ENCODE data around the gene RLBP1.

The RLBP1 gene

GRCh38 chr15:89178307-89178977 is 42.9 kb downstream of the RLBP1 start:
- DNase-seq (ENCODE audit: low spot score): no peak

- peak; percentile 78 for DNase-seq (ENCODE audit: low spot score)
These were observed 43.6 kb downstream of the RLBP1 start for GRCh38 chr15:89177633-89178306.

GRCh38 chr15:89177116-89177515 is 44.3 kb downstream of the RLBP1 start:
- no peak for DNase-seq (ENCODE audit: low spot score)

- DNase-seq (ENCODE audit: low spot score): no peak
These were observed 45.7 kb downstream of the RLBP1 start for GRCh38 chr15:89175617-89176191.

- DNase-seq (ENCODE audit: low spot score): no peak
These were observed 46.9 kb downstream of the RLBP1 start for GRCh38 chr15:89174476-89174875.

- DNase-seq (ENCODE audit: low spot score): no peak
These were observed 48.5 kb downstream of the RLBP1 start for GRCh38 chr15:89172921-89173320.

GRCh38 chr15:89171136-89172072 is 50.0 kb downstream of the RLBP1 start:
- peak; percentile 46 for DNase-seq (ENCODE audit: low spot score)

- DNase-seq (ENCODE audit: low spot score): no peak
These were observed 51.0 kb downstream of the RLBP1 start for GRCh38 chr15:89170364-89170763.

GRCh38 chr15:89168316-89168833 is 53.0 kb downstream of the RLBP1 start:
- no peak for DNase-seq (ENCODE audit: low spot score)

GRCh38 chr15:89167267-89168176 is 53.9 kb downstream of the RLBP1 start:
- no peak for DNase-seq (ENCODE audit: low spot score)

GRCh38 chr15:89165677-89166076 is 55.7 kb downstream of the RLBP1 start:
- DNase-seq (ENCODE audit: low spot score): no peak

- no peak for DNase-seq (ENCODE audit: low spot score)
These were observed 56.6 kb downstream of the RLBP1 start for GRCh38 chr15:89164712-89165211.

GRCh38 chr15:89163271-89164055 is 57.9 kb downstream of the RLBP1 start:
- DNase-seq (ENCODE audit: low spot score): no peak

GRCh38 chr15:89161666-89162065 is 59.7 kb downstream of the RLBP1 start:
- no peak for DNase-seq (ENCODE audit: low spot score)

All from globus pallidus (tissue), 1 donor.